GM23338 (cell line): ENCODE results near the gene MFNG. TPM values are rescaled to one million over a fixed set of nuclear protein-coding genes. Genes with fewer than 3 reads are reported as not detected.

ENCODE experiments used
- ATAC-seq: fragments of 200-7000 bp; cut with Tn5 transposase; 3 replicates; pipeline ENCODE4 v1.9.1; 2020
- DNase-seq: peaks from one replicate; pipeline ENCODE4 v3.0.0-alpha.2; 2015; ENCODE audit warnings: low spot score
- H2AFZ ChIP-seq: fragments of 200-600 bp; sonication (generic); 2 replicates; pipeline ENCODE4 v1.8.0; 2016; ENCODE audit warnings: antibody characterized with exemption, mild to moderate bottlenecking, moderate library complexity
- H3F3A ChIP-seq: fragments of 200-600 bp; sonication (generic); replicated peaks from 2 replicates; pipeline ENCODE4 v1.8.0; 2017; ENCODE audit warnings: antibody characterized with exemption, mixed run types, low read depth
- H3K27ac ChIP-seq: fragments of 200-600 bp; sonication (generic); 2 replicates; pipeline ENCODE4 v1.6.1; 2016; ENCODE audit warnings: low read depth
- H3K27me3 ChIP-seq: fragments of 200-600 bp; sonication (generic); 2 replicates; pipeline ENCODE4 v1.8.0; 2016; ENCODE audit warnings: mild to moderate bottlenecking, mixed run types, moderate library complexity; ENCODE audit not compliant: insufficient read depth
- H3K36me3 ChIP-seq: fragments of 200-600 bp; sonication (generic); 2 replicates; pipeline ENCODE4 v1.8.0; 2016; ENCODE audit warnings: mild to moderate bottlenecking; ENCODE audit not compliant: insufficient read depth
- H3K4me1 ChIP-seq: fragments of 200-600 bp; sonication (generic); 2 replicates; pipeline ENCODE4 v1.8.0; 2016; ENCODE audit warnings: mild to moderate bottlenecking, moderate library complexity; ENCODE audit not compliant: insufficient read depth
- H3K4me2 ChIP-seq: fragments of 200-600 bp; sonication (generic); 2 replicates; pipeline ENCODE4 v1.7.1; 2017; ENCODE audit warnings: mixed run types
- H3K4me3 ChIP-seq: fragments of 200-600 bp; sonication (generic); 2 replicates; pipeline ENCODE4 v1.6.1; 2016; ENCODE audit warnings: mixed run types
- H3K79me2 ChIP-seq: fragments of 200-600 bp; sonication (generic); replicated peaks from 2 replicates; pipeline ENCODE4 v1.8.0; 2017; ENCODE audit warnings: mild to moderate bottlenecking; ENCODE audit not compliant: insufficient read depth
- H3K9me2 ChIP-seq: fragments of 200-600 bp; sonication (generic); 2 replicates; pipeline ENCODE4 v1.8.0; 2017; ENCODE audit not compliant: insufficient read depth
- H4K20me1 ChIP-seq: fragments of 200-600 bp; sonication (generic); replicated peaks from 2 replicates; pipeline ENCODE4 v1.8.0; 2017; ENCODE audit warnings: mild to moderate bottlenecking; ENCODE audit not compliant: insufficient read depth
- H3K27ac Mint-ChIP-seq: 2 replicates; pipeline ENCODE4 v1.8.0; 2020; ENCODE audit warnings: inconsistent platforms, mild to moderate bottlenecking, moderate library complexity, mixed read lengths
- H3K27me3 Mint-ChIP-seq: 3 replicates; pipeline ENCODE4 v1.8.0; 2022; ENCODE audit warnings: low read depth, mild to moderate bottlenecking, moderate library complexity, mixed read lengths, inconsistent platforms; ENCODE audit not compliant: insufficient read depth, poor library complexity
- H3K36me3 Mint-ChIP-seq: 3 replicates; pipeline ENCODE4 v1.8.0; 2021; ENCODE audit warnings: low read depth, mild to moderate bottlenecking, inconsistent platforms, moderate library complexity, mixed read lengths
- H3K4me1 Mint-ChIP-seq: 3 replicates; pipeline ENCODE4 v1.8.0; 2020; ENCODE audit warnings: mild to moderate bottlenecking, inconsistent platforms, mixed read lengths
- H3K4me3 Mint-ChIP-seq: 3 replicates; pipeline ENCODE4 v1.8.0; 2021; ENCODE audit warnings: moderate library complexity, mild to moderate bottlenecking, inconsistent platforms, mixed read lengths
- H3K9me3 Mint-ChIP-seq: 3 replicates; pipeline ENCODE4 v1.8.0; 2020; ENCODE audit warnings: moderate library complexity, mild to moderate bottlenecking, inconsistent platforms, mixed read lengths
- CREB1 ChIP-seq: fragments of 250-450 bp; sonication (Bioruptor Pico); IDR thresholded peaks from 2 replicates; pipeline ENCODE4 v1.5.0; 2020; ENCODE audit warnings: low read depth, mild to moderate bottlenecking, moderate library complexity
- EZH2 ChIP-seq: fragments of 200-600 bp; sonication (generic); IDR thresholded peaks from one replicate; pipeline ENCODE4 v1.8.0; 2017; ENCODE audit warnings: antibody characterized with exemption, mild to moderate bottlenecking, low read depth; ENCODE audit not compliant: unreplicated experiment
- EZH2phosphoT487 ChIP-seq: fragments of 200-600 bp; sonication (generic); IDR thresholded peaks from one replicate; pipeline ENCODE4 v1.8.1; 2018; ENCODE audit warnings: antibody characterized with exemption; ENCODE audit not compliant: unreplicated experiment
- JUNB ChIP-seq: IDR thresholded peaks from one replicate; pipeline ENCODE4 v1.6.1; 2016; ENCODE audit warnings: antibody characterized with exemption; ENCODE audit not compliant: unreplicated experiment
- NANOG ChIP-seq: IDR thresholded peaks from 2 replicates; pipeline ENCODE4 v1.6.1; 2016; ENCODE audit warnings: antibody characterized with exemption, borderline replicate concordance
- POLR2AphosphoS5 ChIP-seq: IDR thresholded peaks from 2 replicates; pipeline ENCODE4 v1.6.1; 2016; ENCODE audit warnings: antibody characterized with exemption, low read depth
- REST ChIP-seq: IDR thresholded peaks from one replicate; pipeline ENCODE4 v1.6.1; 2018; ENCODE audit warnings: antibody characterized with exemption; ENCODE audit not compliant: unreplicated experiment
- STAT1 ChIP-seq: IDR thresholded peaks from one replicate; pipeline ENCODE4 v1.6.1; 2016; ENCODE audit warnings: antibody characterized with exemption; ENCODE audit not compliant: unreplicated experiment
- ZNF114 ChIP-seq: fragments of 250-450 bp; sonication (Bioruptor Pico); IDR thresholded peaks from 2 replicates; pipeline ENCODE4 v1.5.0; 2020; ENCODE audit warnings: mild to moderate bottlenecking, moderate library complexity
- ZNF331 ChIP-seq: fragments of 250-450 bp; sonication (Bioruptor Pico); IDR thresholded peaks from 2 replicates; pipeline ENCODE4 v1.5.0; 2020; ENCODE audit warnings: low read depth, mild to moderate bottlenecking, moderate library complexity
- polyA plus RNA-seq: library from polyadenylated mRNA; unstranded; fragments of >200 nt; fragmentation: Nextera tagmentation; extraction: Ambion mirVana; gene quantifications from 2 replicates; pipeline ENCODE4 v1.2.1, GENCODE V29; 2016
- total RNA-seq: library from RNA; depleted of rRNA; stranded (reverse); fragments of >200 nt; shearing (Covaris generic); gene quantifications from 2 replicates; pipeline ENCODE4 v1.2.3, GENCODE V29; 2014
- TF ChIP-seq, protein P1 (sequence below), 2 experiments: fragments of 200-600 bp in 1 of 2; sonication (generic) in 1 of 2; conservative IDR thresholded peaks; 2 replicates each; pipeline versions ENCODE4 v1.5.1 to v1.6.1; 2016 to 2017; ENCODE audit warnings: antibody characterized with exemption in 2 of 2, low read depth in 2 of 2, mild to moderate bottlenecking in 2 of 2, moderate library complexity in 1 of 2
- TF ChIP-seq, protein P2 (sequence below): fragments of 250-450 bp; sonication (Bioruptor Pico); IDR thresholded peaks from 2 replicates; pipeline ENCODE4 v1.5.0; 2020; ENCODE audit warnings: mild to moderate bottlenecking, moderate library complexity
- TF ChIP-seq, protein P3 (sequence below): IDR thresholded peaks from 2 replicates; pipeline ENCODE4 v1.6.1; 2016; ENCODE audit warnings: antibody characterized with exemption

Gene MFNG
- total and polyA plus RNA-seq, 2 experiments from 2014 or later: 1.4 to 1.9 TPM

DNA sequence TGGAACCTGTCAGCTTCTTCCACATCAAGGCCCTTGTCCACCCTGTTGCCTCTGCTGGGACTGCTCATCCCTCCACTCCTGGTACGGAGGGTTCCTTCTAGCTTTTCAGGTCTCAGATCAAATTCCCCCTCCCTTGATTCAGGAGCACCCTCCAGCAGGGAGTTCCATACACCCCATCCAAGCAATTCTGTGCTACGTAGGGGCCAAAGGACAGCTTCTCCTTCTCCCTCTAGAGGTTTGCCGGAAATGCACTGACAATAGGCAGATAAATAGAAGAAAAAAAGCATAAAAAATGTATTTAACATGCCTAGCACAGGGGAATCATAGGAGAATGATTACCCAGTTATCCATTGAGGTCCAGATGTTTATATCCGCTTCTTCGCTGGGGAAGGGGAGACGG is 36.3 kb upstream of the MFNG start:
- H4K20me1 ChIP-seq: no peaks in the 10 kb centered on the region
- no peaks in the 10 kb centered on the region for H3K9me2 ChIP-seq
- H3K4me3 ChIP-seq: no peak overlapping the region
- ATAC-seq (no peak), DNase-seq (no peak)
- Mint-ChIP-seq H3K27ac (no peak overlapping the region), H3K9me3 (no peaks in the 10 kb centered on the region; the same call in 2 of the 3 replicates), H3K4me1 (peaks cover 14% of the 10 kb centered on the region), H3K36me3 (no peaks in the 10 kb centered on the region), H3K27me3 (peaks cover 23% of the 10 kb centered on the region), H3K4me3 (no peak overlapping the region)
- peaks cover 9% of the 10 kb centered on the region; the same call in 1 of the 2 replicates for H3K4me1 ChIP-seq
- H3K79me2 ChIP-seq: no peaks in the 10 kb centered on the region
- H3K36me3 ChIP-seq: no peaks in the 10 kb centered on the region
- H3K27ac ChIP-seq: no peak overlapping the region
- H3F3A ChIP-seq: peaks cover 4% of the 10 kb centered on the region; the same call in 1 of the 2 replicates
- no peak for TF ChIP-seq REST
- TF ChIP-seq ZNF114 (CRISPR knock-in tag): no peak
- TF ChIP-seq EZH2: no peak
- TF ChIP-seq POLR2AphosphoS5: no peak
- TF ChIP-seq, protein P1, sequence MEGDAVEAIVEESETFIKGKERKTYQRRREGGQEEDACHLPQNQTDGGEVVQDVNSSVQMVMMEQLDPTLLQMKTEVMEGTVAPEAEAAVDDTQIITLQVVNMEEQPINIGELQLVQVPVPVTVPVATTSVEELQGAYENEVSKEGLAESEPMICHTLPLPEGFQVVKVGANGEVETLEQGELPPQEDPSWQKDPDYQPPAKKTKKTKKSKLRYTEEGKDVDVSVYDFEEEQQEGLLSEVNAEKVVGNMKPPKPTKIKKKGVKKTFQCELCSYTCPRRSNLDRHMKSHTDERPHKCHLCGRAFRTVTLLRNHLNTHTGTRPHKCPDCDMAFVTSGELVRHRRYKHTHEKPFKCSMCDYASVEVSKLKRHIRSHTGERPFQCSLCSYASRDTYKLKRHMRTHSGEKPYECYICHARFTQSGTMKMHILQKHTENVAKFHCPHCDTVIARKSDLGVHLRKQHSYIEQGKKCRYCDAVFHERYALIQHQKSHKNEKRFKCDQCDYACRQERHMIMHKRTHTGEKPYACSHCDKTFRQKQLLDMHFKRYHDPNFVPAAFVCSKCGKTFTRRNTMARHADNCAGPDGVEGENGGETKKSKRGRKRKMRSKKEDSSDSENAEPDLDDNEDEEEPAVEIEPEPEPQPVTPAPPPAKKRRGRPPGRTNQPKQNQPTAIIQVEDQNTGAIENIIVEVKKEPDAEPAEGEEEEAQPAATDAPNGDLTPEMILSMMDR (conservative IDR thresholded peaks at IDR 0.05; ENCODE audit: low read depth in 2 of 2): no peak
- TF ChIP-seq ZNF331: no peak
- TF ChIP-seq, protein P2, sequence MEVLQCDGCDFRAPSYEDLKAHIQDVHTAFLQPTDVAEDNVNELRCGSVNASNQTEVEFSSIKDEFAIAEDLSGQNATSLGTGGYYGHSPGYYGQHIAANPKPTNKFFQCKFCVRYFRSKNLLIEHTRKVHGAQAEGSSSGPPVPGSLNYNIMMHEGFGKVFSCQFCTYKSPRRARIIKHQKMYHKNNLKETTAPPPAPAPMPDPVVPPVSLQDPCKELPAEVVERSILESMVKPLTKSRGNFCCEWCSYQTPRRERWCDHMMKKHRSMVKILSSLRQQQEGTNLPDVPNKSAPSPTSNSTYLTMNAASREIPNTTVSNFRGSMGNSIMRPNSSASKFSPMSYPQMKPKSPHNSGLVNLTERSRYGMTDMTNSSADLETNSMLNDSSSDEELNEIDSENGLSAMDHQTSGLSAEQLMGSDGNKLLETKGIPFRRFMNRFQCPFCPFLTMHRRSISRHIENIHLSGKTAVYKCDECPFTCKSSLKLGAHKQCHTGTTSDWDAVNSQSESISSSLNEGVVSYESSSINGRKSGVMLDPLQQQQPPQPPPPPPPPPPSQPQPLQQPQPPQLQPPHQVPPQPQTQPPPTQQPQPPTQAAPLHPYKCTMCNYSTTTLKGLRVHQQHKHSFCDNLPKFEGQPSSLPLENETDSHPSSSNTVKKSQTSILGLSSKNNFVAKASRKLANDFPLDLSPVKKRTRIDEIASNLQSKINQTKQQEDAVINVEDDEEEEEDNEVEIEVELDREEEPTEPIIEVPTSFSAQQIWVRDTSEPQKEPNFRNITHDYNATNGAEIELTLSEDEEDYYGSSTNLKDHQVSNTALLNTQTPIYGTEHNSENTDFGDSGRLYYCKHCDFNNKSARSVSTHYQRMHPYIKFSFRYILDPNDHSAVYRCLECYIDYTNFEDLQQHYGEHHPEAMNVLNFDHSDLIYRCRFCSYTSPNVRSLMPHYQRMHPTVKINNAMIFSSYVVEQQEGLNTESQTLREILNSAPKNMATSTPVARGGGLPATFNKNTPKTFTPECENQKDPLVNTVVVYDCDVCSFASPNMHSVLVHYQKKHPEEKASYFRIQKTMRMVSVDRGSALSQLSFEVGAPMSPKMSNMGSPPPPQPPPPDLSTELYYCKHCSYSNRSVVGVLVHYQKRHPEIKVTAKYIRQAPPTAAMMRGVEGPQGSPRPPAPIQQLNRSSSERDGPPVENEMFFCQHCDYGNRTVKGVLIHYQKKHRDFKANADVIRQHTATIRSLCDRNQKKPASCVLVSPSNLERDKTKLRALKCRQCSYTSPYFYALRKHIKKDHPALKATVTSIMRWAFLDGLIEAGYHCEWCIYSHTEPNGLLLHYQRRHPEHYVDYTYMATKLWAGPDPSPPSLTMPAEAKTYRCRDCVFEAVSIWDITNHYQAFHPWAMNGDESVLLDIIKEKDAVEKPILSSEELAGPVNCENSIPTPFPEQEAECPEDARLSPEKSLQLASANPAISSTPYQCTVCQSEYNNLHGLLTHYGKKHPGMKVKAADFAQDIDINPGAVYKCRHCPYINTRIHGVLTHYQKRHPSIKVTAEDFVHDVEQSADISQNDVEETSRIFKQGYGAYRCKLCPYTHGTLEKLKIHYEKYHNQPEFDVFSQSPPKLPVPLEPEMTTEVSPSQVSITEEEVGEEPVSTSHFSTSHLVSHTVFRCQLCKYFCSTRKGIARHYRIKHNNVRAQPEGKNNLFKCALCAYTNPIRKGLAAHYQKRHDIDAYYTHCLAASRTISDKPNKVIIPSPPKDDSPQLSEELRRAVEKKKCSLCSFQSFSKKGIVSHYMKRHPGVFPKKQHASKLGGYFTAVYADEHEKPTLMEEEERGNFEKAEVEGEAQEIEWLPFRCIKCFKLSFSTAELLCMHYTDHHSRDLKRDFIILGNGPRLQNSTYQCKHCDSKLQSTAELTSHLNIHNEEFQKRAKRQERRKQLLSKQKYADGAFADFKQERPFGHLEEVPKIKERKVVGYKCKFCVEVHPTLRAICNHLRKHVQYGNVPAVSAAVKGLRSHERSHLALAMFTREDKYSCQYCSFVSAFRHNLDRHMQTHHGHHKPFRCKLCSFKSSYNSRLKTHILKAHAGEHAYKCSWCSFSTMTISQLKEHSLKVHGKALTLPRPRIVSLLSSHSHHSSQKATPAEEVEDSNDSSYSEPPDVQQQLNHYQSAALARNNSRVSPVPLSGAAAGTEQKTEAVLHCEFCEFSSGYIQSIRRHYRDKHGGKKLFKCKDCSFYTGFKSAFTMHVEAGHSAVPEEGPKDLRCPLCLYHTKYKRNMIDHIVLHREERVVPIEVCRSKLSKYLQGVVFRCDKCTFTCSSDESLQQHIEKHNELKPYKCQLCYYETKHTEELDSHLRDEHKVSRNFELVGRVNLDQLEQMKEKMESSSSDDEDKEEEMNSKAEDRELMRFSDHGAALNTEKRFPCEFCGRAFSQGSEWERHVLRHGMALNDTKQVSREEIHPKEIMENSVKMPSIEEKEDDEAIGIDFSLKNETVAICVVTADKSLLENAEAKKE (CRISPR knock-in tag): no peak
- TF ChIP-seq, protein P3, sequence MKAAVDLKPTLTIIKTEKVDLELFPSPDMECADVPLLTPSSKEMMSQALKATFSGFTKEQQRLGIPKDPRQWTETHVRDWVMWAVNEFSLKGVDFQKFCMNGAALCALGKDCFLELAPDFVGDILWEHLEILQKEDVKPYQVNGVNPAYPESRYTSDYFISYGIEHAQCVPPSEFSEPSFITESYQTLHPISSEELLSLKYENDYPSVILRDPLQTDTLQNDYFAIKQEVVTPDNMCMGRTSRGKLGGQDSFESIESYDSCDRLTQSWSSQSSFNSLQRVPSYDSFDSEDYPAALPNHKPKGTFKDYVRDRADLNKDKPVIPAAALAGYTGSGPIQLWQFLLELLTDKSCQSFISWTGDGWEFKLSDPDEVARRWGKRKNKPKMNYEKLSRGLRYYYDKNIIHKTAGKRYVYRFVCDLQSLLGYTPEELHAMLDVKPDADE: no peak
- TF ChIP-seq CREB1 (CRISPR knock-in tag): no peak
- TF ChIP-seq JUNB: no peak
- TF ChIP-seq STAT1: no peak
- no peak for TF ChIP-seq EZH2phosphoT487
- TF ChIP-seq NANOG: no peak
- H3K4me2 ChIP-seq: no peak overlapping the region
- H3K27me3 ChIP-seq: peaks cover 27% of the 10 kb centered on the region
- H2AFZ ChIP-seq: no peak overlapping the region
